ENCODE data around the gene GLP2R. TPM values are rescaled to one million over a fixed set of nuclear protein-coding genes. Genes with fewer than 3 reads are reported as not detected.

Gene GLP2R
- total RNA-seq, 1 donor from 2014 or later = not detected

DNA sequence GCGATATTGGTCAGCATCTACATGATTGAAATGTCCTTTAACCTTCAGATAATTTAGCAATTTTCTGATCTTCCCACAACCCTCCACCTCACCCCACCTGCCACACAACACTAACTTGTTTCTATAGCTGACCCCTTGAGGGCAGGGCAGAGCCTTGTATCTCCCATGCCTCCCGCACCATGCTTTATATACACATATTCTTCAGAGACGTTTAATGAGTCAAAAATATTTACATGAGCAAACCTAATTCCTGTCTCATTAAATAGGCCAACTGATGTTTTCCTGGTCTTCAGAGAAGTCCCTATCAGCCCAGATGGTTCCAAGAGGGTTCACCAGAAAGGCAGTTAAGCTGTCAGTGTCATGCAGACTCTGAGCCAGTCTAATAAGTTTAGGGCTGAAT is 27.7 kb upstream of the GLP2R start:
- H3K9me3 Mint-ChIP-seq = no peaks in the 10 kb centered on the region
- DNase-seq (no peak), ATAC-seq (ENCODE audit: low read depth) (no peak)
- no peaks in the 10 kb centered on the region for H3K36me3 Mint-ChIP-seq (ENCODE audit: low read depth)
- TF ChIP-seq, protein P1, sequence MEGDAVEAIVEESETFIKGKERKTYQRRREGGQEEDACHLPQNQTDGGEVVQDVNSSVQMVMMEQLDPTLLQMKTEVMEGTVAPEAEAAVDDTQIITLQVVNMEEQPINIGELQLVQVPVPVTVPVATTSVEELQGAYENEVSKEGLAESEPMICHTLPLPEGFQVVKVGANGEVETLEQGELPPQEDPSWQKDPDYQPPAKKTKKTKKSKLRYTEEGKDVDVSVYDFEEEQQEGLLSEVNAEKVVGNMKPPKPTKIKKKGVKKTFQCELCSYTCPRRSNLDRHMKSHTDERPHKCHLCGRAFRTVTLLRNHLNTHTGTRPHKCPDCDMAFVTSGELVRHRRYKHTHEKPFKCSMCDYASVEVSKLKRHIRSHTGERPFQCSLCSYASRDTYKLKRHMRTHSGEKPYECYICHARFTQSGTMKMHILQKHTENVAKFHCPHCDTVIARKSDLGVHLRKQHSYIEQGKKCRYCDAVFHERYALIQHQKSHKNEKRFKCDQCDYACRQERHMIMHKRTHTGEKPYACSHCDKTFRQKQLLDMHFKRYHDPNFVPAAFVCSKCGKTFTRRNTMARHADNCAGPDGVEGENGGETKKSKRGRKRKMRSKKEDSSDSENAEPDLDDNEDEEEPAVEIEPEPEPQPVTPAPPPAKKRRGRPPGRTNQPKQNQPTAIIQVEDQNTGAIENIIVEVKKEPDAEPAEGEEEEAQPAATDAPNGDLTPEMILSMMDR (IDR thresholded peaks at IDR 0.05) = no peak
- ChIA-PET CTCF (no interaction called here), POLR2A (no interaction called here)
- intact Hi-C loops (cut with micrococcal nuclease) = no loop called here
- H3K4me1 Mint-ChIP-seq = no peaks in the 10 kb centered on the region
- no peak overlapping the region for H3K4me3 Mint-ChIP-seq
- no peak overlapping the region for H3K27ac Mint-ChIP-seq
- peaks cover 9% of the 10 kb centered on the region for H3K27me3 Mint-ChIP-seq

DNA sequence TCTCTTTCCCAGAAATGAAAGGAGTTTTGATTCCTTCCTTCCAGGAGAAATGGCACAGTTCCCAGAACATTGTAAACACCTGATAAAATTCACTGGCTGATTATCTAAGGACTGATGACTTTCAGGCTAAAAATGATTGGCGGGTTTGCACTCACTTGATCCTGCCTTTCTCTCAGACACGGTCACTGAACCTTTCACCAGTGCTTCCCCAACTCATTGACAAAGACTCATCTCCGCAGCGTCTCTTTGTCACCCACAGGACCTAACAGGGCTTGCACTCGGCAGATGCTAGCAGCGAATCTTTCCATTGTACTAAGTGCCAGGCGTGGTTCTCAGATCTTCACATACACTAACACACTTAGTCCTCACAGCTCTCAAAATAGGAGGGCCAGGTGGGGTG is 27.0 kb upstream of the GLP2R start:
- Mint-ChIP-seq H3K4me1 (no peaks in the 10 kb centered on the region), H3K27me3 (peaks cover 9% of the 10 kb centered on the region), H3K27ac (no peak overlapping the region), H3K9me3 (no peaks in the 10 kb centered on the region), H3K4me3 (no peak overlapping the region), H3K36me3 (ENCODE audit: low read depth) (no peaks in the 10 kb centered on the region)
- intact Hi-C loops (cut with micrococcal nuclease) = no loop called here
- DNase-seq (no peak), ATAC-seq (ENCODE audit: low read depth) (no peak)
- ChIA-PET CTCF (no interaction called here), POLR2A (no interaction called here)
- TF ChIP-seq, protein P1 (IDR thresholded peaks at IDR 0.05) = no peak

DNA sequence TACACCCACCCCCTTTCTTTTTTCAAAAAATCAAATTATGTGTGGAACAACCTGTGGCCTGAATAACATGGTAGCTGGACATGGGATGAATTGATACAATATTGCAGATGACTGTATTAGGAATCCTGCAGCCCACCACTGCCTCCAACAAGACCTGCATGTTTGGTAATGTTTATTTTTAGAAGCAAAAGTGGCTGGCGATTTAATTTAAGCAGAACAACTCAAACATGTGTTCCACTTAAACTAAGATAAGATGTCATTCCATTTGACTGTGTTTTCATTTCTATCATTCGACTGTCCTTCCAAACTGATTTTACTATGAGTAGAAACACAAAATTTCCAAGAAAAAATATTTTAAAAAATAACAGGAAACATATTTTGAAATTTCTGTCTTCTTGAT is 24.2 kb upstream of the GLP2R start:
- Mint-ChIP-seq H3K4me1 (no peaks in the 10 kb centered on the region), H3K27ac (no peak overlapping the region), H3K36me3 (ENCODE audit: low read depth) (no peaks in the 10 kb centered on the region), H3K4me3 (no peak overlapping the region), H3K27me3 (peaks cover 12% of the 10 kb centered on the region), H3K9me3 (peaks cover 2% of the 10 kb centered on the region)
- ChIA-PET POLR2A (no interaction called here), CTCF (no interaction called here)
- DNase-seq = no peak
- intact Hi-C loops (cut with micrococcal nuclease) = no loop called here
- TF ChIP-seq, protein P1 (IDR thresholded peaks at IDR 0.05) = no peak
- no peak for ATAC-seq (ENCODE audit: low read depth)

DNA sequence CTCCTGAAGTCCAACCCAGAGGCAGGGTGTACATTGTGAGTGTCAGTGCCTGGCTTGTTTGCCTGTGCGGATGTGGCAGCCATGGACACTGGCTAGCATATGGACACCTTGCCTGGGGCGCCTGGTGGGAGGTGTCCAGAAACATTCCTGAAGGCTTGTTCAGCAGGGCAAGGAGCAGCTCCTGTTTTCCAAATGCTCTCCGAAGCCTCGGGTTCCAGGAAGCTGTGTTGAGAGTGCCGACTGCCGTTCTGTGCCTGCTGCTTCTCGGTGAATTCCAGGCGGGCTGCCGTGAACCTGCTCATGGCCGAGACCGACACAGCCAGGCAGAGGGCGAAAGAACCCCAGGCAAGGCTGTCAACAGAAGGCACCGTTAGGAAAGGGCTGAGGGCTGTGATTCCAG is 23.4 kb upstream of the GLP2R start:
- Mint-ChIP-seq H3K36me3 (ENCODE audit: low read depth) (no peaks in the 10 kb centered on the region), H3K27me3 (peaks cover 12% of the 10 kb centered on the region), H3K27ac (no peak overlapping the region), H3K4me1 (no peaks in the 10 kb centered on the region), H3K4me3 (no peak overlapping the region), H3K9me3 (peaks cover 2% of the 10 kb centered on the region)
- intact Hi-C loops (cut with micrococcal nuclease) = no loop called here
- TF ChIP-seq, protein P1 (IDR thresholded peaks at IDR 0.05) = no peak
- ChIA-PET POLR2A (no interaction called here), CTCF (no interaction called here)
- DNase-seq = no peak
- ATAC-seq (ENCODE audit: low read depth) = no peak

DNA sequence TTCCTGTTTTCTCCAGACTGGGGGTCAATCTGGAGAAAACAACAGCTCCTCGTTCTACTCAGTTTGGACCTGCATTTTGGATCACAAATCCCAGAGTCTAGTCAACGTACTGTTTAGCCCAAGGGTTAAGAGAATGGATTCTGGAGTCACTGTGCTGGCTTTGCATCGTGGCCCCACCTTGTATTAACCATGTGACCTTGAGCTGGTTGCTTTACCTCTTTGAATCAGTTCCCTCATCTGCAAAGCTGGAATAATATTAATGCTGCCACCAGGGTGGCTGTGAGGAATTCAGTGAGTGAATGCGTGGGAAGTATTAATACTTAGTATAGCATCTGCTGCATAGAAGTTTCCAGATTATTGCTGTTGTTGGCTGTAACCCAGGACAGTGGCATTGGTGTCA is 23.0 kb upstream of the GLP2R start:
- ATAC-seq (ENCODE audit: low read depth) = no peak
- DNase-seq = no peak
- intact Hi-C loops (cut with micrococcal nuclease) = no loop called here
- Mint-ChIP-seq H3K27me3 (peaks cover 12% of the 10 kb centered on the region), H3K27ac (no peak overlapping the region), H3K4me3 (no peak overlapping the region), H3K36me3 (ENCODE audit: low read depth) (no peaks in the 10 kb centered on the region), H3K4me1 (no peaks in the 10 kb centered on the region), H3K9me3 (peaks cover 2% of the 10 kb centered on the region)
- ChIA-PET POLR2A (no interaction called here), CTCF (no interaction called here)
- TF ChIP-seq, protein P1 (IDR thresholded peaks at IDR 0.05) = no peak

Measured in activated B cell treated with CpG ODN at 0.5 μM for 24 hours (primary cell).